Measurements from ENCODE around the gene IPO13.

- TF ChIP-seq CTCF (conservative IDR thresholded peaks at IDR 0.05 in 1 of 2, IDR thresholded peaks at IDR 0.05 in 1 of 2; ENCODE audit: low read depth in 1 of 2, low read length in 2 of 2) (no peak), EZH2 (IDR thresholded peaks at IDR 0.05; ENCODE audit: low read length, missing control alignments) (no peak)
Measured at GRCh38 chr1:44002165-44002564, 55.4 kb downstream of the IPO13 start.
